MM.1S (cell line): Measurements from ENCODE around the gene RXRA.

Source experiments
- DNase-seq: peaks from one replicate; pipeline ENCODE4 v3.0.0-alpha.2; 2015
- H2AFZ ChIP-seq: fragments of 300-600 bp; sonication (generic); 2 replicates; pipeline ENCODE4 v1.6.0; 2016; ENCODE audit warnings: antibody characterized with exemption, low read length
- H3F3A ChIP-seq: fragments of 300-600 bp; sonication (generic); 2 replicates; pipeline ENCODE4 v1.6.1; 2016; ENCODE audit warnings: mild to moderate bottlenecking, antibody characterized with exemption, low read length, moderate library complexity, mixed read lengths; ENCODE audit not compliant: insufficient read depth
- H3K27ac ChIP-seq: fragments of 300-600 bp; sonication (generic); 2 replicates; pipeline ENCODE4 v1.5.1; 2016; ENCODE audit warnings: mild to moderate bottlenecking, low read length
- H3K27me3 ChIP-seq: fragments of 300-600 bp; sonication (generic); replicated peaks from 2 replicates; pipeline ENCODE4 v1.6.0; 2016; ENCODE audit warnings: low read length; ENCODE audit not compliant: insufficient read depth
- H3K36me3 ChIP-seq: fragments of 300-600 bp; sonication (generic); replicated peaks from 2 replicates; pipeline ENCODE4 v1.6.1; 2016; ENCODE audit warnings: mild to moderate bottlenecking, low read length, mixed read lengths; ENCODE audit not compliant: insufficient read depth
- H3K4me1 ChIP-seq: fragments of 300-600 bp; sonication (generic); 2 replicates; pipeline ENCODE4 v1.6.1; 2016; ENCODE audit warnings: low read length, mixed read lengths
- H3K4me2 ChIP-seq: fragments of 300-600 bp; sonication (generic); 2 replicates; pipeline ENCODE4 v1.6.0; 2016; ENCODE audit warnings: low read depth, low read length
- H3K4me3 ChIP-seq: fragments of 300-600 bp; sonication (generic); 2 replicates; pipeline ENCODE4 v1.5.1; 2016; ENCODE audit warnings: low read length, mixed read lengths
- H3K79me2 ChIP-seq: fragments of 300-600 bp; sonication (generic); 2 replicates; pipeline ENCODE4 v1.6.1; 2016; ENCODE audit warnings: mixed run types, low read length, mixed read lengths
- H3K9ac ChIP-seq: fragments of 300-600 bp; sonication (generic); 2 replicates; pipeline ENCODE4 v1.6.1; 2016; ENCODE audit warnings: low read length, mixed read lengths
- H3K9me2 ChIP-seq: fragments of 300-600 bp; sonication (generic); replicated peaks from 2 replicates; pipeline ENCODE4 v1.6.1; 2016; ENCODE audit warnings: mild to moderate bottlenecking, low read length, mixed read lengths; ENCODE audit not compliant: insufficient read depth
- H3K9me3 ChIP-seq: fragments of 300-600 bp; sonication (generic); replicated peaks from 2 replicates; pipeline ENCODE4 v1.6.1; 2016; ENCODE audit warnings: mild to moderate bottlenecking, low read length, mixed read lengths; ENCODE audit not compliant: insufficient read depth
- H4K20me1 ChIP-seq: fragments of 300-600 bp; sonication (generic); 2 replicates; pipeline ENCODE4 v1.6.1; 2016; ENCODE audit warnings: mild to moderate bottlenecking, low read length, moderate library complexity, mixed read lengths; ENCODE audit not compliant: insufficient read depth
- EZH2 ChIP-seq: fragments of 300-600 bp; sonication (generic); optimal IDR thresholded peaks from 2 replicates; pipeline ENCODE3; 2017; ENCODE audit warnings: low read depth, mild to moderate bottlenecking, antibody characterized with exemption, low read length, mixed read lengths
- EZH2phosphoT487 ChIP-seq: fragments of 300-600 bp; sonication (generic); IDR thresholded peaks from 2 replicates; pipeline ENCODE4 v1.6.1; 2018; ENCODE audit warnings: antibody characterized with exemption, low read length
- TF ChIP-seq, protein P1 (sequence below): fragments of 300-600 bp; sonication (generic); IDR thresholded peaks from 2 replicates; pipeline ENCODE4 v1.5.1; 2016; ENCODE audit warnings: antibody characterized with exemption, low read length, mixed read lengths

The RXRA gene

DNA sequence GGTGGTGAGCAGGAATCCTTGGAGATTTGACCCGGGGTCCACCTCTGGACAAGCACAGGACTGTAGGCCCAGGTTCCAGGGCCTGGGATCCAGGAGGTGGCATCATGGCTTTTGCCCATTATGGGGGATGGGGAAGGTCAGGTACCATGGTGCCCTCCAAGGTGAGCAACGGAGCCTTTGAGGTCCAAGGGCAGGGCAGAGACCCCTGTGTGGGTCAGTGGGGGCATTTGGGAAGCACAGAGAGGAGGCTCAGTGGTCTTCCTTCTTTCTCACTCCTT is 117.7 kb downstream of the RXRA start:
- TF ChIP-seq EZH2 (no peak), EZH2phosphoT487 (no peak)
- TF ChIP-seq, protein P1, sequence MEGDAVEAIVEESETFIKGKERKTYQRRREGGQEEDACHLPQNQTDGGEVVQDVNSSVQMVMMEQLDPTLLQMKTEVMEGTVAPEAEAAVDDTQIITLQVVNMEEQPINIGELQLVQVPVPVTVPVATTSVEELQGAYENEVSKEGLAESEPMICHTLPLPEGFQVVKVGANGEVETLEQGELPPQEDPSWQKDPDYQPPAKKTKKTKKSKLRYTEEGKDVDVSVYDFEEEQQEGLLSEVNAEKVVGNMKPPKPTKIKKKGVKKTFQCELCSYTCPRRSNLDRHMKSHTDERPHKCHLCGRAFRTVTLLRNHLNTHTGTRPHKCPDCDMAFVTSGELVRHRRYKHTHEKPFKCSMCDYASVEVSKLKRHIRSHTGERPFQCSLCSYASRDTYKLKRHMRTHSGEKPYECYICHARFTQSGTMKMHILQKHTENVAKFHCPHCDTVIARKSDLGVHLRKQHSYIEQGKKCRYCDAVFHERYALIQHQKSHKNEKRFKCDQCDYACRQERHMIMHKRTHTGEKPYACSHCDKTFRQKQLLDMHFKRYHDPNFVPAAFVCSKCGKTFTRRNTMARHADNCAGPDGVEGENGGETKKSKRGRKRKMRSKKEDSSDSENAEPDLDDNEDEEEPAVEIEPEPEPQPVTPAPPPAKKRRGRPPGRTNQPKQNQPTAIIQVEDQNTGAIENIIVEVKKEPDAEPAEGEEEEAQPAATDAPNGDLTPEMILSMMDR: no peak
- H3K36me3 ChIP-seq: no peaks in the 10 kb centered on the region
- H3K9ac ChIP-seq: no peak overlapping the region
- H3K4me2 ChIP-seq: no peak overlapping the region
- H3F3A ChIP-seq: no peaks in the 10 kb centered on the region
- H4K20me1 ChIP-seq: no peaks in the 10 kb centered on the region
- no peak overlapping the region for H3K4me3 ChIP-seq
- no peaks in the 10 kb centered on the region for H3K9me2 ChIP-seq
- no peaks in the 10 kb centered on the region for H3K79me2 ChIP-seq
- H2AFZ ChIP-seq: no peak overlapping the region
- H3K27me3 ChIP-seq: peaks cover 39% of the 10 kb centered on the region
- H3K9me3 ChIP-seq: no peaks in the 10 kb centered on the region
- H3K27ac ChIP-seq: no peak overlapping the region
- no peak for DNase-seq
- peaks cover 5% of the 10 kb centered on the region for H3K4me1 ChIP-seq

- H3K79me2 ChIP-seq: no peaks in the 10 kb centered on the region
- no peaks in the 10 kb centered on the region for H3K9me3 ChIP-seq
- H3K27ac ChIP-seq: no peak overlapping the region
- H3K9me2 ChIP-seq: no peaks in the 10 kb centered on the region
- no peak overlapping the region for H3K9ac ChIP-seq
- H4K20me1 ChIP-seq: no peaks in the 10 kb centered on the region
- no peaks in the 10 kb centered on the region for H3F3A ChIP-seq
- peaks cover 5% of the 10 kb centered on the region for H3K4me1 ChIP-seq
- DNase-seq: no peak
- H3K4me2 ChIP-seq: no peak overlapping the region
- no peak for TF ChIP-seq EZH2
- no peak for TF ChIP-seq EZH2phosphoT487
- TF ChIP-seq, protein P1: no peak
- no peak overlapping the region for H3K4me3 ChIP-seq
- no peaks in the 10 kb centered on the region for H3K36me3 ChIP-seq
- H2AFZ ChIP-seq: no peak overlapping the region
- peaks cover 39% of the 10 kb centered on the region for H3K27me3 ChIP-seq
Observed at GRCh38 chr9:134445000-134445399, 118.7 kb downstream of the RXRA start.

DNA sequence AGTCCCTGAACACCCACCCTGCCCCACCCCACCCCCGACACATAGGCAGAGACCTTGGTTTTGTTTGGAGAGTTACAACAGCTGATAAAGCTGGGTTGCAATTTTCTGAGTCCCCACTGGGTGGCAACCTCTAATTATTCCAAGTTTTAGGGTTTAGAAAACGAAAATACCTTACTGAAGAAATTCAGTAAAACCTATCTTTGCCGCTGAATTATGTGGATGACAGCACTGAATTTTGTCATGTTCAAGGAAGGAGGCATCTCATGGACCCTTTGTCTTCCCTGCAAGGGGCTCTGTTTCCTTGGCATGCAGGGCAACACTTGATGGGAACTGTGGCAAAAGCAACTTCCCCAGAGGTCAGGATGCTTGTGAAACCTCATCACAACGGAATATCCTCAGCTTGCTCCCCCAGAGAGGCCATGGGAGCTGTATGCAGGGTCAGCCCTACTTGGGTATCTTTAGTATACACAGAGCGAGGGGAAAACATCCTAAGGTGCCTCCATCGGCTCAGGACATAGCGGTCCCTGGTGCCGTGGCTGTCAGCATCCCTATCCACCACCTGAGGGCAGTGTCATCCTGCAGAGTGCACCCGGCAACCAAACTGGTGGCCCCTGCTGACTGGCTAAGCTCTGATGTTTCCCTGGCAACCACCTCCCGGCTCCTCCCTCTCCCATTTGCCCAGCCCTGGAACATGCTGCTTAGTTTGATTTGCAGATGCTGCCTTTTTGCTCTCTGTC is 123.1 kb downstream of the RXRA start:
- H4K20me1 ChIP-seq: no peaks in the 10 kb centered on the region
- no peak overlapping the region for H3K4me3 ChIP-seq
- H2AFZ ChIP-seq: no peak overlapping the region
- no peaks in the 10 kb centered on the region for H3K9me2 ChIP-seq
- no peak overlapping the region for H3K27ac ChIP-seq
- no peaks in the 10 kb centered on the region for H3K9me3 ChIP-seq
- DNase-seq: peak; percentile 81
- no peaks in the 10 kb centered on the region for H3K4me1 ChIP-seq
- H3K4me2 ChIP-seq: no peak overlapping the region
- no peaks in the 10 kb centered on the region for H3F3A ChIP-seq
- no peaks in the 10 kb centered on the region for H3K79me2 ChIP-seq
- no peaks in the 10 kb centered on the region for H3K36me3 ChIP-seq
- peaks cover 50% of the 10 kb centered on the region for H3K27me3 ChIP-seq
- TF ChIP-seq EZH2: no peak
- TF ChIP-seq, protein P1: peak; percentile 66
- TF ChIP-seq EZH2phosphoT487: no peak
- no peak overlapping the region for H3K9ac ChIP-seq
